GM12878 (cell line): Measurements from ENCODE around the gene GNPTAB.

ENCODE experiments used
- ATF3 ChIP-seq: IDR thresholded peaks from 2 replicates; pipeline ENCODE4 v1.6.1; 2011; ENCODE audit warnings: low read depth, mild to moderate bottlenecking, low read length, moderate library complexity, borderline replicate concordance; ENCODE audit errors: extremely low read depth
- FOXK2 ChIP-seq: fragments of 450-650 bp; IDR thresholded peaks from 2 replicates; pipeline ENCODE4 v1.6.1; 2017; ENCODE audit warnings: mild to moderate bottlenecking, moderate library complexity
- HDAC6 ChIP-seq: fragments of 200-600 bp; sonication (generic); IDR thresholded peaks from one replicate; pipeline ENCODE4 v1.8.0; 2017; ENCODE audit warnings: antibody characterized with exemption; ENCODE audit not compliant: unreplicated experiment
- MYC ChIP-seq: IDR thresholded peaks from 2 replicates; pipeline ENCODE4 v1.6.1; 2011; ENCODE audit warnings: mild to moderate bottlenecking, low read length, moderate library complexity, inconsistent platforms; ENCODE audit not compliant: insufficient read depth, insufficient replicate concordance, insufficient read length, severe bottlenecking
- NR2C2 ChIP-seq: IDR thresholded peaks from 2 replicates; pipeline ENCODE4 v1.6.1; 2011; ENCODE audit warnings: borderline replicate concordance, low read depth; ENCODE audit not compliant: control insufficient read depth, insufficient read length
- POLR2AphosphoS5 ChIP-seq: IDR thresholded peaks from 2 replicates; pipeline ENCODE4 v1.6.1; 2011; ENCODE audit warnings: mild to moderate bottlenecking, low read length, inconsistent platforms
- RAD21 ChIP-seq: IDR thresholded peaks from 2 replicates; pipeline ENCODE4 v1.6.1; 2011; ENCODE audit warnings: mild to moderate bottlenecking, low read depth, low read length, moderate library complexity; ENCODE audit not compliant: insufficient read depth
- RFX5 ChIP-seq: IDR thresholded peaks from 2 replicates; pipeline ENCODE4 v1.6.1; 2011; ENCODE audit warnings: low read depth, low read length, improper control_type of control experiment
- TF ChIP-seq, protein P1 (sequence below): fragments of 450-650 bp; IDR thresholded peaks from 2 replicates; pipeline ENCODE4 v1.6.1; 2016; ENCODE audit warnings: mild to moderate bottlenecking, moderate library complexity, borderline replicate concordance
- TF ChIP-seq, protein P2 (sequence below), 3 experiments: IDR thresholded peaks in 2 of 3; conservative IDR thresholded peaks in 1 of 3; 2 replicates each; pipeline ENCODE4 v1.5.1; 2011; ENCODE audit warnings: low read depth in 3 of 3, low read length in 3 of 3, mild to moderate bottlenecking in 3 of 3, control low read depth in 2 of 3, moderate library complexity in 2 of 3, inconsistent platforms in 1 of 3, mixed read lengths in 1 of 3; ENCODE audit not compliant: control insufficient read depth in 2 of 3, insufficient read depth in 1 of 3; ENCODE audit errors: extremely low read depth in 1 of 3
- TF ChIP-seq, protein P3 (sequence below): IDR thresholded peaks from 2 replicates; pipeline ENCODE4 v1.6.1; 2012; ENCODE audit warnings: low read depth, low read length, improper control_type of control experiment

GRCh38 chr12:101713930-101714329 lies 116.8 kb downstream of the GNPTAB start:
- TF ChIP-seq POLR2AphosphoS5 (no peak), HDAC6 (no peak), MYC (no peak), NR2C2 (no peak), RAD21 (no peak), RFX5 (no peak), FOXK2 (no peak), ATF3 (no peak)
- TF ChIP-seq, protein P1, sequence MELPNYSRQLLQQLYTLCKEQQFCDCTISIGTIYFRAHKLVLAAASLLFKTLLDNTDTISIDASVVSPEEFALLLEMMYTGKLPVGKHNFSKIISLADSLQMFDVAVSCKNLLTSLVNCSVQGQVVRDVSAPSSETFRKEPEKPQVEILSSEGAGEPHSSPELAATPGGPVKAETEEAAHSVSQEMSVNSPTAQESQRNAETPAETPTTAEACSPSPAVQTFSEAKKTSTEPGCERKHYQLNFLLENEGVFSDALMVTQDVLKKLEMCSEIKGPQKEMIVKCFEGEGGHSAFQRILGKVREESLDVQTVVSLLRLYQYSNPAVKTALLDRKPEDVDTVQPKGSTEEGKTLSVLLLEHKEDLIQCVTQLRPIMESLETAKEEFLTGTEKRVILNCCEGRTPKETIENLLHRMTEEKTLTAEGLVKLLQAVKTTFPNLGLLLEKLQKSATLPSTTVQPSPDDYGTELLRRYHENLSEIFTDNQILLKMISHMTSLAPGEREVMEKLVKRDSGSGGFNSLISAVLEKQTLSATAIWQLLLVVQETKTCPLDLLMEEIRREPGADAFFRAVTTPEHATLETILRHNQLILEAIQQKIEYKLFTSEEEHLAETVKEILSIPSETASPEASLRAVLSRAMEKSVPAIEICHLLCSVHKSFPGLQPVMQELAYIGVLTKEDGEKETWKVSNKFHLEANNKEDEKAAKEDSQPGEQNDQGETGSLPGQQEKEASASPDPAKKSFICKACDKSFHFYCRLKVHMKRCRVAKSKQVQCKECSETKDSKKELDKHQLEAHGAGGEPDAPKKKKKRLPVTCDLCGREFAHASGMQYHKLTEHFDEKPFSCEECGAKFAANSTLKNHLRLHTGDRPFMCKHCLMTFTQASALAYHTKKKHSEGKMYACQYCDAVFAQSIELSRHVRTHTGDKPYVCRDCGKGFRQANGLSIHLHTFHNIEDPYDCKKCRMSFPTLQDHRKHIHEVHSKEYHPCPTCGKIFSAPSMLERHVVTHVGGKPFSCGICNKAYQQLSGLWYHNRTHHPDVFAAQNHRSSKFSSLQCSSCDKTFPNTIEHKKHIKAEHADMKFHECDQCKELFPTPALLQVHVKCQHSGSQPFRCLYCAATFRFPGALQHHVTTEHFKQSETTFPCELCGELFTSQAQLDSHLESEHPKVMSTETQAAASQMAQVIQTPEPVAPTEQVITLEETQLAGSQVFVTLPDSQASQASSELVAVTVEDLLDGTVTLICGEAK, result no peak
- TF ChIP-seq, protein P2, sequence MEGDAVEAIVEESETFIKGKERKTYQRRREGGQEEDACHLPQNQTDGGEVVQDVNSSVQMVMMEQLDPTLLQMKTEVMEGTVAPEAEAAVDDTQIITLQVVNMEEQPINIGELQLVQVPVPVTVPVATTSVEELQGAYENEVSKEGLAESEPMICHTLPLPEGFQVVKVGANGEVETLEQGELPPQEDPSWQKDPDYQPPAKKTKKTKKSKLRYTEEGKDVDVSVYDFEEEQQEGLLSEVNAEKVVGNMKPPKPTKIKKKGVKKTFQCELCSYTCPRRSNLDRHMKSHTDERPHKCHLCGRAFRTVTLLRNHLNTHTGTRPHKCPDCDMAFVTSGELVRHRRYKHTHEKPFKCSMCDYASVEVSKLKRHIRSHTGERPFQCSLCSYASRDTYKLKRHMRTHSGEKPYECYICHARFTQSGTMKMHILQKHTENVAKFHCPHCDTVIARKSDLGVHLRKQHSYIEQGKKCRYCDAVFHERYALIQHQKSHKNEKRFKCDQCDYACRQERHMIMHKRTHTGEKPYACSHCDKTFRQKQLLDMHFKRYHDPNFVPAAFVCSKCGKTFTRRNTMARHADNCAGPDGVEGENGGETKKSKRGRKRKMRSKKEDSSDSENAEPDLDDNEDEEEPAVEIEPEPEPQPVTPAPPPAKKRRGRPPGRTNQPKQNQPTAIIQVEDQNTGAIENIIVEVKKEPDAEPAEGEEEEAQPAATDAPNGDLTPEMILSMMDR (IDR thresholded peaks at IDR 0.05 in 2 of 3, conservative IDR thresholded peaks at IDR 0.05 in 1 of 3; ENCODE audit: control insufficient read depth in 2 of 3, extremely low read depth in 1 of 3, insufficient read depth in 1 of 3, low read depth in 3 of 3, low read length in 3 of 3), result no peak
- TF ChIP-seq, protein P3, sequence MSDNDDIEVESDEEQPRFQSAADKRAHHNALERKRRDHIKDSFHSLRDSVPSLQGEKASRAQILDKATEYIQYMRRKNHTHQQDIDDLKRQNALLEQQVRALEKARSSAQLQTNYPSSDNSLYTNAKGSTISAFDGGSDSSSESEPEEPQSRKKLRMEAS, result no peak
